Activated CD4-positive, alpha-beta T cell treated with anti-CD3 and anti-CD28 coated beads for 48 hours (primary cell): ENCODE measurements around the gene NEK4.
"Not testable (repeated sequence)": the region's sequence is repeated elsewhere in the genome, so short reads cannot be mapped to it uniquely, and the experiment has no call there.

Experiments
- DNase-seq: peaks from one replicate; pipeline ENCODE4 v3.0.0-alpha.2; 2020

Gene NEK4

DNA sequence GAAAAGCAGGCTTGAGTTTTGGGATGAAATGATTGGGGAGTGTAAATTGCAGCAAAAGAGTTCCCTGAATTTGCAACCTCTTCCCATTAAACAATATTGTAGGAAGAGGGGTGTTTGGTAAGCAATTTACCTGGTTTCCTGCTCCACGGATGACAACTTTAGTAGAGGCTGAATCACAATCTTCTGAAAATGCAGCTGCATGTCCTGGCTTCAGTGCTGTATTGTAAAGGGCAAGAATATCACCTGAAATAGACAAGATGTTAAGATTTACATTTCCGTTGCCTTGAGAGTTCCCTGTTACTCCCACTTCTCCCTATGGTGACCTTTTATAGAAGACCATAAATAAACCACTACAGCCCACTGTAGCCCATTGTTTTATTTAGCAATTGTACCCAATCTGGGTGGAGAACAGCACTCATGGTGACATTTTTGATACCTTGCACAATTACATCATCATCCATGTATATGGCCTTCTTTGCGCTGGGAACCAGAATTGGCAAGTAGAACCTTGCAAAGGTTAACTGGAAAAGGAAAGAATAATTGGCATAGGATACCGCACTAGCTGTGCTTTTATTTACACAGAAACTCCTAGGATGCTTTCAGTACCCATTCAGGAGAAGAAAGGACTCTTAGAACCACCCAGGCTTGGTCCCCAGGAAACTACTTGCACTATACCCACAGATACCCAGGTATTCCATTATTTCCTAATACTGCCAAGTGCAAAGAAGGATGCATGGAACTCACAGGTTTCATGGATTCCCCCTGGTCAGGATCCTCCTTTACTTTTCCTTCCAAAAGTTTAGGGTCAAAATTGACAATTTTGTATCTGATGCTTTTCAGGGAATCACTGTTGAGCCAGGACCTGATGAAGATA, 74.7 kb downstream of the NEK4 start:
- DNase-seq, result no peak

DNA sequence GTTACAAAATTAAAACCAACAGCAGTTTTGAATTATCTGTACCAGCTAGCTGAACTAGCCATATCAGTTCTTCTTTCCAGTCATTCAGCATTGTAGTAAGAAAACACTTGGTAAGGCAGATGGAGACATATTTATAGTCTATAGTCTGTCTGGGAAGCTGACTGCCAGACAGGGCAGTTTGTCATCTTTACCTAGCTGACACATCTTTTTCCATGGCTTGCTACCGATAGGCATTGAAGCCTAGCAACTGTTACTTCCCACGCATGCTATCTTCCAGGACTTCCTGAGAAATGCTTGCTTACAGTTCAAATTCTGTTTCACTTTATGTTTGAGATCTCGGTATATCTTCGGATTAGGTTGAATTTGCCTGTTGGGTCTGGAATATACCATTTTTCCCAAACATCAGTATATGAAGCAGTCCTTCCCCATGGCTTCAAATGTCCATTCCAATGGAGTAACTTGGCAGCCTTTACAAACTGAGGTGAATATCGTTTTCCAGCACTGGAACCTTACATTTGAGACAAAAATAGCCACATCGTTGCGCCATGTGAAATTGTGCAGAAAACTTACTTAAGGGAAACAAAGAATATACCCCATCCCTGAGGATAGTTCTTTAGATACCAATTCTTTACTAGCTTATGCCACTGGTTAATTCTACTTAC, 76.1 kb downstream of the NEK4 start:
- no peak for DNase-seq

DNA sequence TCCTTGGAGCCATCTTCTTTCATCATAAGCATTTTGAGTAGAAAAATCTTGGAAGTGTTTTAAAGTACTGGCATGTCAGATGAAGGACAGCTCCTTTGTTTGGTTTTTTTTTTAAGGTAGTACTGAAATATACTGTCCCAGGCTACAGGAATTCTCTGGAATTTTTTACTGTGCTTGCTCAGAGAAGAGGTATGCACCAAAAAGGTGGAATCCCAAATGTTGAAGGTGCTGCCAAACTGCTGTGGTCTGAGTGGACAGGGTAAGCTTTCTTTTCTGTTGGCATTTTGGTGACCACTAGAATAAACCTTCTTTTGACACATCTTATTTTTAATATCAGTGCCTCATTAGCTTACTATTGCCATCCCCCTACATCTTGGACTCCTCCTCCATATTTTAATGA, 77.7 kb downstream of the NEK4 start:
- no peak for DNase-seq

DNA sequence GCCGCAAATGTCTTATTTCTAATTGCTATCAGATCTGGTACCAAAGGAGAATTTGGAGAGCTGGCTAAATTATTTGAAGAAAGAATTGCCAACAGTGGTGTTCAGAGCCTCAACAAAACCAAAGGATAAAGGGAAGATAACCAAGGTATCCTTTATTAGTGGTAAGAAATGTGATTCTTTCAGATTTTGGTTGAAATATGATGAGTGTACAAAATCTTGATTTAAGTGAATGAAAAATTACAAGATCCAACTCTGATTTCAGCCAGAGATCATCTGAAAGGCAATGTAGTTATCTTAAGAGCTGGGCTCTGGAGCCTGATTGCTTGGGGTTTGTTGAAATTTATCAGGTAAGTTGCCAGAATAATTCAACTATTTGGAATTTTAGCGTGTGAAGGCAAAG, 80.2 kb downstream of the NEK4 start:
- DNase-seq, result no peak

DNA sequence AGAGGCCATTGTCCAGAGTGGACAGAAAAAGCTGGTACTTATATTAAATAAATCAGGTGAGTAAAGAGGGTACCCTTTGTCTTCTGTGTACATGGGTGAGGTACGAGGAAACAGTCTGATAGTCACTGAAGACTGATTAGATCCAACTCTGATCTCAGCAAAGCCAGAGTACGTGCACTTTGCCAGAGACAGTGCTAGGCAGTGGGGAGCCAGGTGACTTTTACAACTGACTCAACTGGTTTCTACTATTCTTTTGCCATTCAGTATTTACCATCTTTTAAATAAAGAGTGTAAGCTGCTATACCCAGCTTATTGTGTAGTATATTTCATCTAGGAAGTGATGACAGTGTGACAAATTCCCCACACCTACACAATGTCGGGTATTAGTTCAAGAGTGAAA, 81.6 kb downstream of the NEK4 start:
- no peak for DNase-seq

DNA sequence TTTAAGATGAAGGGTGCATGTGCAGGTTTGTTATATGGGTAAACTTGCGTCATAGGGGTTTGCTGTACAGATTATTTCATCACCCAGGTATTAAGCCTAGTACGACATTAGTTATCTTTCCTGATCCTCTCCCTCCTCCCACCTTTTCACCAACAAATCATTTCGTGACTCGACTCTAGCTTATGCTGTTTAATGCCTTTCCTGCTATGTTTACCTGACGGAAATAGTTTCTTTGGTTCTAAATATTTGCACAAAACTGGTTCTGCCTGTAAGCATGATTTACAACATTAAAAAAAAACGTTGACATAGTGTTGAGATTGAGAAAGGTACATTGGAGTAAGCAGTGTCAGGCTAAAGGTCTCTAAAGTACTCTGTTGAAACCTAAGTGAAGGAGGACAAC, 82.5 kb downstream of the NEK4 start:
- no peak for DNase-seq

DNA sequence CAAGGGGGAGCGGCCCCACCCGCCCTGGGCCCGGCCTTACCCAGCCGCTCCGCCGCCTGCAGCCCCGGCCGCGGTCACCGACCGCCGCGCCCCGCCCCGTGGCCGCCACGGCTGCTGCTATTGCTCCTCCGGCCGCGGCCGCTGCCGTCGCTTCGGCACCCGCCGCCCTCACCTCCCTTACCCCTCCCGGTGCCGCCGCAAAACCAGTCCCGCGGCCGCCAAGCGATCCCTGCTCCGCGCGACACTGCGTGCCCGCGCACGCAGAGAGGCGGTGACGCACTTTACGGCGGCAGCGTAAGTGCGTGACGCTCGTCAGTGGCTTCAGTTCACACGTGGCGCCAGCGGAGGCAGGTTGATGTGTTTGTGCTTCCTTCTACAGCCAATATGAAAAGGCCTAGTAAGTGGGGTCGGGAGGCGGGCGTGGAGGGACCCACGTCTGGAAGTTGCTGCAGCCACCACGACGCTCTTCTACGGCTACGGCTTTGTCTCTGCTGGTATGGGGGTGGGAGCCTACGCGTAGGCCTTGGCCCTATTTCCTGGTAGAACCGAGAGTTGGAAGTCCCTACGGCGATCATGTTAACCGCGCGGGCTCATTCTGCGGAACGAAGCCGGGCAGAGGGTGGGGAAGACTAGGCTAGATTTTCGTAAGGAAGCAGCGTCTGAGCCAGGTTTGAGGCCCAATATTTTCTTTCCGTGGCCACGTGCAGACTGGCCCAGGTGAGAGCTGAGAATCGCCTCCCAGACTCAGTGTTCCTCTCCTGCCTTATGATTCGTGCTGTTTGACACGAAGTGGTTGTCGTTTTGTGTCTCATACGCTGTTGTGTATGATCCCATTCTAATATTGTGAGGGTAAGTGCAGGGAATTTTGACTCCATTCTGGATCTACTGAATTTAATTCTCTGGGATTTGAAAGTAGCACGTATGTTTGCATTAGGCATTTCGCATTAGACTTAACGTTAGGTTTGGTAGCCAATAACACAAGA, 84.7 kb downstream of the NEK4 start, which contains the start of the genes GNL3 and PBRM1:
Gene GNL3, plus strand, starts transcription at position 324 of the 983 bp plus-strand sequence. Its CDS starts 61 bp downstream, at position 385.
Gene PBRM1, minus strand, starts transcription at position 205 of the 983 bp plus-strand sequence.
- DNase-seq, result peak; percentile 96

DNA sequence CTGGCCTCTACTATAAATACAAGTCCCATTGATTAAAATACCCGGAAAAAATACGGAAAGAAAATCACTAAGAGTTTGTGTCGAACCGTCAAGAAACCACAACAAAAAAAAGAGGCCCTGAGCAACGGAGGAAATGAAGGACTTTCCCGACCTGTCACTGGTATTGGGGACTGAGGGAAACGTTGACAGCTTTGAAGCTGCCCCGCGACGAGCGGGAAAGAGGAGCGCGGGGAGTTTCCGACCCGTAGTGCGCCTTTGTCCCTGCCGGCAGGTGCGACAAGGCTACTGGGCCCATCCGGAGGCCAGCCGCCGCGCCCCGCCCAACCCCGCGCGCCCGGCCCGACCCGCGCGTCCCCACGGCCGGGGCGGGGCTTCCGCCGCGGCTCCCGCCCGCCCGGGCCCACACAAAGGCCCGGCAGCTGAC, 85.4 kb downstream of the NEK4 start:
- DNase-seq, result peak; percentile 90

DNA sequence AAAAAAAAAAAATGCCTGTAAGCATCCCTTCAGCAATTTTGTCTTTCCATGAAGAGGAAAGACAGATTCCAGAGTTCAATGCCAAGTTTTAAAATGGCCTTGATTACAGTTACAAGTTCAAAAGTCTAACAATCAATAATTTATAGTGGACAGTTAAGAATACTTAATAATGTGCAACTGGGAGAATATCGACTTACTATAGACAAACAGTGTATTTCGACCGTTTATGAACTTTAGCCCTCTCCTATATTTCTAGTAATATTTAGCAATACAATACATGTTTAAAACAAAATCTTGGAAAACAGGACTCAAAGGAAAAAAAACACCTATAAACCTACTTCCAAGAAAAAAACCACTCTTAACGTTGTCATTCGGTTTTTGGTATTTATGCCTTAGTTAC, 86.6 kb downstream of the NEK4 start:
- no peak for DNase-seq

DNA sequence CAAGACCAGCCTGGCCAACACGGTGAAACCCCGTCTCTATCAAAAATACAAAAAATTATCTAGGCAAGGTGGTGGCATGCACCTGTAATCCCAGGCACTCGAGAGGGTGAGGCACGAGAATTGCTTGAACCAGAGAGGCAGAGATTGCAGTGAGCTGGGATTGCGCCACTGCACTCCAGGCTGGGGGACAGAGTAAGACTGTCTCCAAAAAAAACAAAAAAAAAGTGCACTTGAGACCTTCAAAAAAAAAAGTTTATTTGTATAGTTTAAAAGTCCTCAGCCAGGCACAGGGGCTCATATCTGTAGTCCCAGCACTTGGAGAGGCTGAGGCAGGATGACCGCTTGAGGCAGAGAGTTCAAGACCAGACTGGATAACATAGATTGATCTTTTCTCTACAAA, 87.1 kb downstream of the NEK4 start:
- no peak for DNase-seq

DNA sequence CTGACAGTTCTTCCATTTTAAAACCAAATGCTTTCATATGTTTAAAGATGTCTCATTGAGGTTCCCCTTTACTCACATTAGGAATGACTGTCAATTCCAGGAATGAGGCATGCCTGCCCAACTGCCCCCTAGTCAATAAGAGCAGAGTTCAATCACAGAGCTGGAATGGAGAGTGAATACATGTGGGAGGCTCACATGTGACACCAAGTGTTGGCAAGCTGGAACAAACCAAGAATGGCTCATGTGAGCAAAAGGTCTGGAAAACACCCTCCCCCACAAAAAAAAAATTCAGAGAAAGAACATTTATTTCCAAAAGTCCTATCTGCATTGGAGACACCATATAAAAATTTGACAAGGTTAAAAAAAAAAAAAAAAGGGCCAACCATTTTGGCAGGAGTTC, 88.7 kb downstream of the NEK4 start:
- DNase-seq, result peak; percentile 64

DNA sequence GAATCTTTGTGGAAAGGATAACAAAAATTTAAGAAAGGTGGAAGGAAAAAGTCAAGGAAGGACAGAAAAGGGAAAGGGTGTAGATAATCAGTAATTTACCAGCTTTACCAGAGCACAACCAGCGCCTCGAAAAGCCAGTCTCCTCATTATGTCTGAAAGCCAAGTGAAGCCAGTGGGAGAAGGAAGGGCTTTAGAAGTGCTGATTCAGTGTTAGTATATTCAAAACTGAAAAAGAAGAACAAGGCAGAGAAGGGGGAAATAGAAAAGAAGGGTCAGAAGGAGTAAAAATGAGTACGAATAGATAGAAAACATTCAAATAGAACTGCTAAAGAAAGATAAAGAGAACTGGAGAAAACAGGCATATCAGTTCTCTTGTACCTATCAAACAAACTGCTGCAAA, 89.1 kb downstream of the NEK4 start:
- DNase-seq, result no peak

DNA sequence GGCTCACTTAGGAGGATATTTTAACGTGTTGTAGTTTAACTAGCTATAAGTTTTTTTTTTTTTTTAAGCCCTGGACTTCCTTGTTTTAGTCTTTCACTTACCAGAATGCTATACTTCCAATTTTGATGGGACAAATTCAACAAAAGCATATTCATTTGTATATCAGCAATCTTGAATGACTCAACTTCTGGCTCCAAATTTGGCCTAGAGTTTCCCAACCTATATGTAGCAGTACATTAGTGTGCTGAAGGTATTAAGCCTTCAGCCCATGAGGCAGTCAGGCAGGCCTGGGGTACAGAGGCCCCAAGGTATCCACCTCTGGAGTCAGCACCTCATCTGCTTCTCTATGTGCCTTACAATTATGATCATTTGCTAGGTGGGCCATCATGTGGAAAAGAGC, 90.9 kb downstream of the NEK4 start:
- DNase-seq, result no peak

DNA sequence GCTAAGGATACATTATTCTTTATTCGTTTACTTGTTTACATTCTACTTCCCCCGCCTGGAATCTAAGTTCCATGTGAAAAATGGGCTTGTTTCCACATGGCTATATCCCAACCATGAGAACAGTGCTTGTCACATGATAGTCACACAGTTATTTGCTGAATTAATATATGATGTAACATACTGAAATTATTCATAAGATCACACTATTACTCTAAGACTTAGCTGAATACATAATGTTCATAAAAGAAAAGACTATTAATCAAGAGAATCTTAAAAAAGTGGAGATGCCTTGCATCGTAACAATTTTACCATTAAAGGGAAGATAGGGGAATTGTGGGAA, 91.6 kb downstream of the NEK4 start:
- no peak for DNase-seq

DNA sequence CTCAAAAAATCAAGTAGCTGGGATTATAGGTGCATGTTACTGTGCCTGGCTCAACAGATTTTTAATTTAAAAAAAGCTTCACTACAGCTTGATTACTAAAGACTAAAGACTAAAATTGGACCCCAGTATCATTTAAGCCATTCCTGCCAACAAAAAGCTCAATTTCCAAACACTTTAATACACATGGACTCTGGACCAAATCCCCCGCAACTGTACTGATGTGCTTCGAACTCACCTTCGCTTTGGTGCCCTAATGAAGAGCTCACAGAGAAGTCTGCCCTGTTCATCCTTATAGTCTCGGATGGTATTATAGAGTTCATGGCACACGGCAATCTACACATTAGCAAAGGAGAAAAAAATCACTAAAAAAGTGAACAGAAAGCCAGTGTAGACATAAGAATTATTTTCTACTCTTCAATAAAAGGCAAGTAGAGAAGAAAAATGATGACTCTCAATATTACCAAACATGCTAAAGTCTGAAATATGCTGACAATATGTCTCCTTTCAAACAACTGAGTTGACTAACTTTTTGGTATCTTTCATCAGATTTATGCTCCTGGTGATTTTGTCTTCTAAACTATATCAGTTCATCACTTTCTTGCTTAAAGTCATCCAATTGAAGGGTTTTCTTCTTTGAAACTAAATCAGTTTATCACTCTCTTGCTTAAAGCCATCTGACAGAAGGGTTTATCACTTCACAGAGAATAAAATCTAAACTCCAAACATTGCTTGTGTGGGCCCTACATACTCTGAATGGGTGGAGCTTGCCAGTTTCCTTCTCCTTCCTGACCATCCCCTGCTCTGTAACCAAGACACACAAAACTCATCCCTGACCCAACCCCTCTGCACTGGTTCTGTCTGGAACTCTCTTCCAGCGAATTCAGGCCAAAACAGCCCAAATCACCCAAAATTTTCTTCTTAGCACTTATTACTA, 92.2 kb downstream of the NEK4 start:
- no peak for DNase-seq

DNA sequence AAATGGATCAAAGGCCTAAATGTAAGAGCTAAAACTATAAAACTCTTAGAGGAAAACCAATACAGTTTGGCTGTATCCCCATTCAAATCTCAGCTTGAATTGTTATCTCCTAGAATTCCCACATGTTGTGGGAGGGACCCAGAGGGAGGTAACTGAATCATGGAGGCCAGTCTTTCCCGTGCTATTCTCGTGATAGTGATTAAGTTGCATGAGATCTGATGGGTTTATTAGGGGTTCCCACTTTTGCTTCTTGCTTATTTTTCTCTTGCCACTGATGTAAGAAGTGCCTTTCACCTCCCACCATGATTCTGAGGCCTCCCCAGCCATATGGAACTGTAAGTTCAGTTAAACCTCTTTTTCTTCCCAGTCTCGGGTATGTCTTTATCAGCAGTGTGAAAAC, 94.5 kb downstream of the NEK4 start:
- not testable (repeated sequence) for DNase-seq

DNA sequence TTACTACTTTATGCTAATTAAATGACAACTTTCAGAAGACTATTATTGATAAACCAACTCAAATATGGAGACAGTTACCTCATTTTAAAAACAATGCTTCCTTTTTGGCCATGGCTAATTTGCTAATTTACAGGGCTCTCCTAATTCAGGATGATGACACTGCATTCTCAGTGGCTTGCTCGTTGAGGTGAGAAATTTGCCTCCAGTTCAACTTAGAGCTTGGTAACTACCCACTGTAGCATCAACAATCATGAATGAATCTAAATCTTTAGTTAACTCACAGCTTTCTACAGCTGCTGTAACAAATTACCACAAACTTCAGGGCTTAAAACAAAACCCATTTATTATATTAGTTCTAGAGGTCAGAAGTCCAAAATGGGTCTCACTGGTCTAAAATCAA, 99.1 kb downstream of the NEK4 start:
- no peak for DNase-seq

DNA sequence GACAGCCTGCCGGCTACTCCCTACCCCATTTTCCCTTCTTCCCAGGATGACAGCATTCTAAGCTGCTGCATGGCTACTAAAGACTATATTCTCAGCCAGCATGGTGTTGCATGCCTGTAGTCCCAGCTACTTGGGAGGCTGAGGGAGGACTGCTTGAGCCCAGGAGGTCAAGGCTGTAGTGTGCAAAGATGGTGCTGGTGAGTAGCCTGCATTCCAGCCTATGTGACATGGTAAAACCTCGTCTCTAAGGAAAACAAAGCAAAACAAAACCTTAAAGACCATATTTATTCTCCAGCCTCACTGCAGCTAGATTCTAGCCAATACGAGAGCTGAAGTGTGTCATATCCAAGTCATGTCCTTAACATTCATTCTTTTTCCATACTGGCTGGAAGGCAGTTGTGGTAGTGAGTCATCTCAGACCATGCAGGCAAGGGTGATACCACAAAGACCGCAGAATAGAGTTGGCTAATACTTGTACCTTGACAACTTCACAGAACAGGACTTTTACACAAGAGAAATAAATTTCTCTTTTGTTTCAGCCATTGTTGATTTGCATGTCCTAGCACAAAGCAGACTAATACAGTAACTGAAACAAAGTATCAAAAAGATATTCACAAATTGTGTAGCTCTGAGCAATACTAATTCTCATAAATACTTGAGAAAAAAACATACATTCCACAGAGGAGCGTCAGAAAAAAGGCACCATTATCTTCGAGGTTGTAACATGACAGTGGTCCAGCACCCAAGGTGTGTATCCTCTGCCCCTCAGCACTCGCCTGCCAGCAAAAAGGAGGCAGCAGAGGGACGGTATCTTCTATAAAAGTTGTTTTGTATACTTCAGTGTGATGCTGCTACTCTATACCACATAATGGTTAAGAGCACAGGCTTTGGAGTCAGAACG, 99.9 kb downstream of the NEK4 start:
- DNase-seq, result peak; percentile 57

DNA sequence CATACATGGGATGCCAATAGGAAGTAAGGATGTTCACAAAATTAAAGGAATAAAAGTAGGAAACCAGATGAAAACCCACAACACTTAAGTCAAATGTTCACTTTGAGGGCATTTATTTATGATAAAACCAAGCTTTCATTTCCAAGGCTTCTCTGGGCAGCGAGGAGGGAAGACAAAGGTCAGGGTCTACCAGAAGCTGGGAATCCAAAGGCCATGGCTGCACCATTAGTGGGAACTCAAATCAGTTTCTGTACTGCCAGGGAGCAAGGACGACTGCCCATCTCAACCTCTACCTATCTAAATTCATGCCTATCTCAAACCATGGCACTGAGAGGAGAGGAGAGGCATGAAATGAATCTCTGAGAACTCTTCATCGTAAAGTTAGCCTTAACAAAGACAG, 107.6 kb downstream of the NEK4 start:
- no peak for DNase-seq

DNA sequence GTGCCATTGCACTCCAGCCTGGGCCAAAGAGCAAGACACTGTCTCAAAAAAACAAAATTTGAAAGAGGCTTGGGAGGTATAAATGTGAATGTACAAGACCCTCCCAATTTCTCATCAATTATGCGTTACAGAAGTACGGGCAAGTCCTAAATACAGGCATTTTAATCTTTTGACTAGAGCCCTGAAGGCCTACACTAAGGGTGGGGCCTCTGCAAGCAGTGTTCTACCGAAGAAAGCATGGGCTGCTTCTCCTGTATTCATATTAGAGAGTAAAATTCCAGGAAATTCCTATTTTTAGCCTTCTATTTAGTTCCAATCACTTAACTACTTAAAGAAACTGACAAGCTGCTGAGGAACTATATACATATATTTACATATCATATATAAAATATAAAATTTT, 110.7 kb downstream of the NEK4 start:
- DNase-seq, result no peak
